Right renal cortex interstitium (tissue), 3 donors: ENCODE results near the gene MRPL12. TPM values are rescaled to one million over a fixed set of nuclear protein-coding genes. Genes with fewer than 3 reads are reported as not detected.
A peak's percentile ranks its signal among the peaks of the same experiment; 100 is the strongest.
"Not testable (repeated sequence)": the region's sequence is repeated elsewhere in the genome, so short reads cannot be mapped to it uniquely, and the experiment has no call there.

Experiments
- DNase-seq, 3 donors: peaks; one replicate each; pipeline ENCODE4 v3.0.0-alpha.2; 2013; ENCODE audit warnings: low read depth in 3 of 3, low spot score in 2 of 3
- polyA plus RNA-seq, 3 donors: library from polyadenylated mRNA; unstranded; fragments of 120-200 nt; gene quantifications; one replicate each; pipeline ENCODE4 v1.2.1, GENCODE V29; 2013; ENCODE audit not compliant: insufficient read length in 3 of 3

The MRPL12 gene
- 10 to 100 TPM; 38.3 to 44.0 (median 43.9) TPM for polyA plus RNA-seq

DNA sequence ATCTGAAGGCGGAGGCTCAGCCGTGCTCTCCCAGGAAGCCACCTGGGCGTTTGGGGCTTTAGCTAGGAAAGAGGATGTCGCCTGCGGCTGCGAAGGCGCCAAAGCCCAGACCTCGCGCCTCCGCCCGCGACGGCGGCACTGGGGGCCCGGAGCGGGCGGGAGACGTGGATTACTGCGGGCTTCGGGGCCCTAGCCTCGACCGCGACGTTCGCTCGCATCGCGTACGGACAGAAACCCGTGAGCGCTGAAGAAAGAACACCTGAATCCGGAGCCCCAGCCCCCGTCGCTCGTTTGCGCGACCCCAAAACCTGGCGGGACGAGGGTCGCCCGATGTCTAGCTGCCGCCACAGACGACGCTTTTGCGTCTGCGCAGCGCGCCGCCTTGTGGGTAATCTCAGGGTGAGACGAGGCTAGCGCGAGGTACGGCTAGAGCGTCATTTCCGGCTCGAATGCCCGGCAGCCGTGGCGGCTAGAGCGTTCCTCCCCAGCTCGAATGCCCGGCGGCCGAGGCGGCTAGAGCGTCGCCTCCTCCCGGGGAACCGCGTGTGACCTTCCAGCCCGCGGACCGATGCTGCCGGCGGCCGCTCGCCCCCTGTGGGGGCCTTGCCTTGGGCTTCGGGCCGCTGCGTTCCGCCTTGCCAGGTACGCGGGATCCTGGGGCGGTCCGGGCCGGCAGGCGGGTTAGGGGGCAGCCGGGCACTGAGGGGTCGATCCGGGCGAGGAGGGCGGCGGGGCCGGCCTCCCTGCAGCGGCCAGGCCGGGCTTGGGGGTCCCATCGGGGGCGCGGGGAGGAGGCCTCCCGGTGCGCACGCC lies at the start of gene MRPL12:
Gene MRPL12, plus strand, starts transcription at position 434 of the 813 bp plus-strand sequence. Its CDS starts 135 bp downstream, at position 569.
- DNase-seq = peak; percentile 82 to 90 (median 83)

- no peak for DNase-seq
Measured at GRCh38 chr17:81655378-81656117, 47.6 kb upstream of the MRPL12 start.

DNA sequence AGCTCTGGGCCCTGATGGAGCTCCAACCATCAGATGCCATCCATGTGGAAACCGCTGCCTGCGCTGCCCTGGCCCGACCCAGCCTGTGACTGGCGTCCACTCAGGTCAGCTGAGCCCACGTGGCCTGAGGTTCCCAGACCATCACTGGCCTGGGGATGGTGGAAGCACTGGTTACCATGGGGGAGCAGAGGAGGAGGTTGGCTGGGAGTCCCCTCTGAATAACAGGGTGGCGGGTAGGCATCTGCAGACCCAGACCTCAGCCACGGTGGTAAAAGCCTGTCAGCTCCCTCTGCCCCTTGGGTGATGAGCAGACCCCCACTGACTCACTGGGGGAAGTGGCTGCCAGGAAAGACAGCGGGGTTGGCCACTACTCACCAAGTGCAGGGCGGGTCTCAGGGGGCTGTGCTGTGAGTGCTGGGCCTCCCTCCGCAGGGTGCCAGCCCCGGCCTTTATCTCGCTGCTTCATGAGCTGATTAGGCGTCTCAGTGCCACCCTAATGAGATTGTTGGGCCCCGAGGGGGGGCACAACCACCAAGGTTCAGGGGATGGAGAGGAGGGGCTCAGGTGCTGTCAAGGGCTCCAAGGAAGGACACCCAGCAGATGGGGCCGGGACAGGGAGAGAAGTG lies 46.9 kb upstream of the MRPL12 start, which contains the start of gene PDE6G:
Gene PDE6G, minus strand, starts transcription at position 425 of the 626 bp plus-strand sequence. CDS start 3,237 bp downstream, outside the sequence.
- no peak for DNase-seq

DNA sequence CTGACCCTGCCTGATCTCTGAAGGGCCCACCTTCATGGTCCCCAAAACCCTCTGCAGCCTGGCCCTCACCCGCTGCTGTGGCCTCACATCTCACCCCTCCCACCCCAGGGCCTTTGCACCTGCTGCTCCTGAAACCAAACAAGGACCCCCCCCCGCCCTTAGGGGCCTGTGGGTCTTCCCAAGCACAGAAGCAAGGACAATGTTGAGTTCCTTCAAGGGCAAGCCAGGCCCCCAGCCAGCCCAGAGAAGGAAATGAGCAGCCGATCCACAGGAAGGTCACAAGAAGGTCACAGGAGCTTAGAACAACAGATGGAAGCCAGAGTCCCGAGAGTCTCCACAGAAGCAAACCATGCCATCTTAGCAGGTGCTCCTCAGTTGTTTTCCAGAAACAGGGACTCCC lies 46.3 kb upstream of the MRPL12 start:
- DNase-seq = no peak

DNA sequence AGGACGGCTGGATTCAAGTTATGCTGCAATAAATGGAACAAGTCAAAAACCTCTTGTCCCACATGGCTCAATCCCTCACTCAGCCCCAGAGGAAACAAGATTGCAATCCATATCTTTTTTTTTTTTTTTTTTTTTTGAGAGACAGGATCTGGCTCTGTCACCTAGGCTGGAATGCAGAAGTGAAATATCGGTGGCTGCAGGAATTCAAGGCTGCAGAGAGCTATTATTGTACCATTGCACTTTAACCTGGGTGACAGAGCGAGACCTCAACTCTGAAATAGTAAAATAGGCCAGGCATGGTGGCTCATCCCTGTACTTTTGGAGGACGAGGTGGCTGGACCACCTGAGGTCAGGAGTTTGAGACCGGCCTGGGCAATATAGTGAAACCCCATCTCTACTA lies 44.1 kb upstream of the MRPL12 start:
- DNase-seq = no peak

DNA sequence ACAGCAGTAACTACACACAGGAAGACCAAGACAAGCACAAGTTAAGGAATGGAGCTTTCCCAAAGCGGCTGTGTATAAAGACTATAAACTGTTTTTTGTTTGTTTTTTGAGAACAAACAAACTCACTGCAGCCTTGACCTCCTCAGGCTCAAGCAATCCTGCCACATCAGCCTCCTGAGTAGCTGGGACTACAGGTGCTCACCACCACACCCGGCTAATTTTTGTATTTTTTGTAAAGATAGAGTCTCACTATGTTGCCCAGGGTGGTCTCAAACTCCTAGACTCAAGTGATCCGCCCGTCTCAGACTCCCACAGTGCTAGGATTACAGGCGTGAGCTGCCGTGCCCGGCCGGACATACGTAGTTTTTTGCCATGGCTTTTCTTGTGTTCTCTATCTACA lies 42.7 kb upstream of the MRPL12 start:
- DNase-seq = no peak

- DNase-seq = no peak
Measured at GRCh38 chr17:81662002-81662401, 41.2 kb upstream of the MRPL12 start.

GRCh38 chr17:81664051-81664470 lies 39.1 kb upstream of the MRPL12 start:
- no peak for DNase-seq

DNA sequence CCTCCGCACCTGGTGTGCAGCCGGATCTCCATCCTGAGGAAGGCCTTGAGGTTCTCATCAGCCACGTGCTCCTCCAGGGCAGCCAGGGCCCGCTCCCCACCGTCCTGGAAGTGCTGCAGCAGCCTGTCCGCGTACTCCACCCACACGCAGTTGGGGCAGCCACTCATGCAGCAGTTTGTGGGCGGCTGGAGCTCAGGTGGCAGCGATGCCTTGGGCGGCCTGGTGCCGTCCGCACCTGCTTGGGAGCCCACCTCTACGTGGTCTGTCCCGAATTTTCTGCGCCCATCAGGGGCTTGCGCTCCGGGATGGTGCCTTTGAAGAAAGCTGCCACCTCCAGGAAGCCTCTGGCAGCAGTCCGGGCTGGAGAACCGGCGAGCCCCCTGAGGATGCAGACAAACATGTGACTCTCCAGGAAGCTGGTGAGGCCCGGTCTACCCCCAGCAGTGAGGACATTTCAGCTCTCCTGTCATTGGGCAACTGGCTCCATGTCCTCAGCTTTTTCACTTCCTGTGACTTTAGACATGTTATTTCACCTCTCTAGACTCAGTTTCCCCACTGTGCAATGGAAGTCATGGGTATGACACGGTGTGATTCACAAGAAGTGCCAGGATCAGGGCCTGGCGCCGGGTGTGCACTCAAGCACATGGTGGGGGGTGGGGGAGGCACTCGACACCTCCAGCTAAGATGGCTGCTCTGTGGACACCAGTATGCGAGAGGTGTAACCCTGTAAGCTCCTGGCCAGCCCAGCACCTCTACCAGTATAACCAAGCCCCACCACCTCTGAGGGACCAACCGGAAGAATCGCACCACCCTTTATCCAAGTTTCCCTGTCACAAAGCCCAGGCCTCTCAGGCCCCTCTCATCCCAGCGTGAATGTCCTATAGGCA lies 37.7 kb upstream of the MRPL12 start:
- no peak for DNase-seq

DNA sequence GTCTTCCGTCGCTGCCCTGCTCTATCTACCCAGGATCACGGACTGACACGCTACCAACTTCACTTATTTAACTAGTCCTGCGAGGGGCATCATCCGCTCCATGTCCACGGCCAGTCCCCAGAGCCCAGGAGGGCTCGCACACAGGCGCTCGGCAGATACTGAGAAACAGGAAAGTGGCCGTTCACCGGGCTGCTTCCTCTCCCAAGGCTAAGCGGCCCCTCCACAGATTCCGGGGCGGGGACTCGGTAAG lies 37.1 kb upstream of the MRPL12 start:
- DNase-seq = no peak

- peak; percentile 74 to 93 (median 87) for DNase-seq
Measured at GRCh38 chr17:81666342-81667191, 36.6 kb upstream of the MRPL12 start, which contains the start of the genes CCDC137 and OXLD1. Gene CCDC137, plus strand, starts transcription at chr17:81666737. Its CDS starts 30 bp downstream, at chr17:81666767. Gene OXLD1, minus strand, starts transcription at chr17:81666605. Its CDS starts 28 bp downstream, at chr17:81666577.

GRCh38 chr17:81667754-81668153 lies 35.4 kb upstream of the MRPL12 start:
- DNase-seq = no peak

DNA sequence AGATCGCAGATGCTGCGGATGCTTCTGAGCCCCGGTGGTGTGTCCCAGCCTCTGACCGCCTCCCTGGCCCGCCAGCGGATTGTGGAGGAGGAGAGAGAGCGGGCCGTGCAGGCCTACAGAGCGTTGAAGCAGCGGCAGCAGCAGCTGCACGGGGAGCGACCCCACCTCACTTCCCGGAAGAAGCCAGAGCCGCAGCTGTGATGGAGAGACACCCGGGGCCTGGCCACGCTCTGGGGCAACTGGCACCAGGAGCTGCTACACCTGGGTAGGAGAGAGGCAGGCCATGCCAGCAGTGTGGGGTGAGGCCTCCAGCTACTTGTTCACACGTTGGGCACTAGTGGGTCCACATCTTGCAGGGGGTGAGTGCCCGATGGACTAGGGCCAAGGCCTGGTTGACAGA lies 30.7 kb upstream of the MRPL12 start:
- DNase-seq = no peak

DNA sequence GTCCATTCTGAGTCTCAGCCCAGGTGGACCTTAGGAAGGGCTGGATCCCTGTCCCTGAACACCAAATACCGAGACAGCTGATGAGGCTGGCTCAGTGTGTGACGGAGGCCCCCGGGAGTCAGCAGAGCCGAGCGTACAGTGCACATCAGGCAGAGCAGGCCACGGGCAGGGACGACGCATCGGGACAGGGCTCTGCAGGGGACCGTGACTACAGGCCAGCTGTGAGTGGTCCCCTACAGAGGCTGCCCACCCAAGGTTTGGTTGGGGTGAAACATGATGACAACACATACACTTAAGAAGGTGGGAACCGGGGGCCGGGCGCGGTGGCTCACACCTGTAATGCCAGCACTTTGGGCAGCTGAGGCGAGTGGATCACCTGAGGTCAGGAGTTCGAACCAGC lies 30.2 kb upstream of the MRPL12 start:
- DNase-seq = no peak

GRCh38 chr17:81673561-81674258 lies 29.5 kb upstream of the MRPL12 start:
- DNase-seq = no peak

DNA sequence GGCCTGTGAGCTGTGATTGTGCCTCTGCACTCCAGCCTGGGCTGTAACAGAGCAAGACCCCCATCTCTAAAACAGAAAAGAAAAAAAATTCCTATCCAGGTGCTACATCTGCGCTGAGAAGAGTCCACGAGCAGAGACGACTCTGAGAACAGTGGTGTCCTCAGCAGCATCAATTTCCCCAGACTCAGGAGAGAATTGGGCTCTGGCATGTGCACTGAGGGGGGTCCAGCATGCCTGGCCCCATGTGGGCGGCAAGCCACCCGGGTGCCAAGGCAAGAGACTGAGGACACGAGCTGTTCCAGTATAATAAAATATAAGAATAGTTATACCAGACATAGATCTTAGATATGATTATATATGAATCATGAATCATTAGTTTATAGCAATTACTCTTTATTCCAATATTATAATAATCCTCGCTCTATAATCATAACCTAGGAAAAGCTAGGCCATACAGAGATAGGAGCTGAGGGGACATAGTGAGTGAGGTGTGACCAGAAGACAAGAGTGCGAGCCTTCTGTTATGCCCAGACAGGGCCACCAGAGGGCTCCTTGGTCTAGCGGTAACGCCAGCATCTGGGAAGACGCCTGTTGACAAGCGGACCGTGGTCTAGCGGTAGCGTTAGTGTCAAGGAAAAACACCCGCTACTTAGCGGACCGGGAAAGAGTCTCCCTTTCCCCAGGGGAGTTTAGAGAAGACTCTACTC lies 27.5 kb upstream of the MRPL12 start:
- DNase-seq = not testable (repeated sequence)

DNA sequence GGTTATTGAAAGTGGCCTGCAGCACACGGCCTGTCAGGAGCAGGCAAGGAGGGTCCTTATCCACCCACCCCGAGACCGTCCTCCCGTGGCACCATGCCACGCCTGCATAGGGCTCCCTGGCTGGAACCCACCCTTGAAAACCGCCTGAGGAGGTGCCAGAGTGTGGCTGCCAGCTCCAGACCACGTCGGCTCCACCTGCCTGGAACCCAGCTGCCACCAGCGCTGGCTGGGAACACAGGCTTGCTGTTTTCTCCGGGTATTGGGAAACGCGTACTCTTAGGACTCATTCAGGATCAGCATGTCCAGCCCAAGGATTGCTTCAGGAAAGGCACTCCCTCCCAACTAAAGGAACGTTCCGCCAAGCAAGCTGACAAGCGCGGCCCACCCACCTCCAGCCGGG lies 26.3 kb upstream of the MRPL12 start:
- no peak for DNase-seq

- no peak for DNase-seq
Measured at GRCh38 chr17:81680150-81680549, 23.0 kb upstream of the MRPL12 start.
